LNCaP clone FGC (cell line): ENCODE measurements around the gene COMMD4.

ENCODE experiments used
- DNase-seq: peaks from one replicate; pipeline ENCODE4 v3.0.0-alpha.2; 2011; ENCODE audit warnings: low read depth
- H3K4me3 ChIP-seq: 2 replicates; pipeline ENCODE4 v1.5.1; 2011; ENCODE audit warnings: mild to moderate bottlenecking, low read depth, low read length, control low read depth
- TF ChIP-seq, protein P1 (sequence below): IDR thresholded peaks from 2 replicates; pipeline ENCODE4 v1.5.1; 2012; ENCODE audit warnings: mild to moderate bottlenecking; ENCODE audit not compliant: control insufficient read depth, insufficient read depth; ENCODE audit errors: extremely low read depth

Gene COMMD4

DNA sequence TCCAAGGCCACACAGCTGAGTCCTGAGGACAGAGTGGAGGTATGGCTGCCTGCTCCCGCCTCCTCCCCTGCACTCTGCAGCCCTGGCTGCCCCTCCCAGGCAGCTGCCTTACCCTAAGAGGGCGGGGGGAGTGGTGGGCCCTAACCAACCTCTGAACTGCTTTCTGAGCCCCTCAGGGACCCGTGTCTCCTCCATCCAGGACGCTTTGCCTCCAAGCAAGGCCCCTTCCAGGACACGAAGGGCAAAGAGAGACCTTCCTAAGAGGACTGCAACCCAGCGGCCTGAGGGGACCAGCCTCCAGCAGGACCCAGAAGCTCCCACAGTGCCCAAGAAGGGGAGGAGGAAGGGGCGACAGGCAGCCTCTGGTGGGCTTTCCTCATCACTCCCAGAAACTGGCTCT lies 18.6 kb downstream of the COMMD4 start:
- no peak overlapping the region for H3K4me3 ChIP-seq
- DNase-seq: no peak
- TF ChIP-seq, protein P1, sequence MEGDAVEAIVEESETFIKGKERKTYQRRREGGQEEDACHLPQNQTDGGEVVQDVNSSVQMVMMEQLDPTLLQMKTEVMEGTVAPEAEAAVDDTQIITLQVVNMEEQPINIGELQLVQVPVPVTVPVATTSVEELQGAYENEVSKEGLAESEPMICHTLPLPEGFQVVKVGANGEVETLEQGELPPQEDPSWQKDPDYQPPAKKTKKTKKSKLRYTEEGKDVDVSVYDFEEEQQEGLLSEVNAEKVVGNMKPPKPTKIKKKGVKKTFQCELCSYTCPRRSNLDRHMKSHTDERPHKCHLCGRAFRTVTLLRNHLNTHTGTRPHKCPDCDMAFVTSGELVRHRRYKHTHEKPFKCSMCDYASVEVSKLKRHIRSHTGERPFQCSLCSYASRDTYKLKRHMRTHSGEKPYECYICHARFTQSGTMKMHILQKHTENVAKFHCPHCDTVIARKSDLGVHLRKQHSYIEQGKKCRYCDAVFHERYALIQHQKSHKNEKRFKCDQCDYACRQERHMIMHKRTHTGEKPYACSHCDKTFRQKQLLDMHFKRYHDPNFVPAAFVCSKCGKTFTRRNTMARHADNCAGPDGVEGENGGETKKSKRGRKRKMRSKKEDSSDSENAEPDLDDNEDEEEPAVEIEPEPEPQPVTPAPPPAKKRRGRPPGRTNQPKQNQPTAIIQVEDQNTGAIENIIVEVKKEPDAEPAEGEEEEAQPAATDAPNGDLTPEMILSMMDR: no peak

DNA sequence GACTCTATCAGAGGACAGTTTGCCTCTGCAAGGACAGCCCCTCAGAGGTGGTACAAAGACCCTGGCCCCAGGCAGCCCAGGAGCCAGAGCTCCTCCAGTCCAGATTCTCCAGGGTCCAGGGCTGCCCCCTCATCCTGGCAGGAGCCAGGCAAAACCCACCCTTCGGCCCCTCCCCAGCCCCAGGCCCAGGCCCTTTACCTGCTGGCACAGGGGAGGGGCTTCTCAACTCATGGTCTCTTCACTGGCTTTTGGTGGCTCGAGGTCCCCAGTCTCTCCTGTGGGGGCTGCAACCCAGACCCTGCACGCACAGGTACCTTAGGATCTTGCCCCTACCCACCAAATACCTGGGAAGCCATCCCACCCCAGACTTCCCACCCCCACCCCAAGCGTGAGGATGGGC lies 19.5 kb downstream of the COMMD4 start:
- no peak overlapping the region for H3K4me3 ChIP-seq
- DNase-seq: no peak
- TF ChIP-seq, protein P1: no peak

- no peak overlapping the region for H3K4me3 ChIP-seq
- DNase-seq: no peak
- TF ChIP-seq, protein P1: no peak
Observed at GRCh38 chr15:75356006-75356405, 20.1 kb downstream of the COMMD4 start.

DNA sequence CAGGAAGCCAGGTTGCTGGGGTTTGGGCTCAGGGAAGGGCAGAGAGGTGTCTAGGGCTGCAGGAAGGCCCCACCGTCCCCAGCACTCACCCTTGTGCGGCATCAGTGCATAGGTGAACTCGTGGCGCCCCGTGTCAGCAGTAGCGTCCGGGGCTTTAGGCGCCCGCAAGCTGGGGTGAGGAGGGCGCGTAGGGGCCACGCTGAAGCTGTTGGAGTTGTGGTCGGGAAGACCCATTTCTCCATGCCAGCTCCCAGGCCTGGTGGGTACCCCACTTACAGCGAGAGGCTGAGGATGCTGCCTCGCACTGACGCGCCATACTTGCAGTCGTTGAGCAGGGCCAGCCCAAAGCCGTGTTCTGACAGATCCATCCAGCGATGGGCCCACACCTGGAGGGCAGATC lies 20.7 kb downstream of the COMMD4 start:
- TF ChIP-seq, protein P1: no peak
- no peak overlapping the region for H3K4me3 ChIP-seq
- no peak for DNase-seq

DNA sequence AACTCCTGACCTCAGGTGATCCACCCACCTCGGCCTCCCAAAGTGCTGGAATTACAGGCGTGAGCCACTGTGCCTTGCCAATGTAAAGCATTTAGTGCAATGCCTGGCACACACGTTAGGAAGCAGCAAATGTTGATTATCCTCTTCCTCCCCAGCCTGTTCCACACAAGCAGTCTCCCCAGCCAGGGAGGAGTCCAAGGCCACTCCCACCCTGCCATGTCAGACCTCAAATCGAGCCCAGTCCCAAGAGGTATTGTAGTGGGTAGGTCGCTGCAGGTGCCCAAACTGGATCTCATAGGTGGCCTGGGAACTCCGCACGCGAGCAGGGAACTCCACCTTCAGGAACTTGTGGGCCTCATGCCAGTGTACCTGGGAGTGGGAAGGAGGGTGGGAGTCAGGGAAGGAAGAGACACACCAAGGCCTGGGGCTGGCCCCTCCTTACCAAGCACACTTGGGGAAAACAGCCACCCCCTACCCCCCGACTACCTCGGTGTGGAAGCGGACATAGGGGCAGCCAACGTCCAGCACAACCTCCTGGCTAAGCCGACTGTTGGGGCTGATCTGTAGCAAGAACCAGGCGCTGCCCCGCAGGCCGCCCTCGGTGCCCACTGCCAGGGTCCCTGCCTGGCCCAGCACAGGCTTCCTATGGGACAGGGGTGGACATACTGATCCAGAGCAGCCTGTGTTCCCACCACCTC lies 22.3 kb downstream of the COMMD4 start:
- no peak overlapping the region for H3K4me3 ChIP-seq
- DNase-seq: no peak
- TF ChIP-seq, protein P1: no peak

DNA sequence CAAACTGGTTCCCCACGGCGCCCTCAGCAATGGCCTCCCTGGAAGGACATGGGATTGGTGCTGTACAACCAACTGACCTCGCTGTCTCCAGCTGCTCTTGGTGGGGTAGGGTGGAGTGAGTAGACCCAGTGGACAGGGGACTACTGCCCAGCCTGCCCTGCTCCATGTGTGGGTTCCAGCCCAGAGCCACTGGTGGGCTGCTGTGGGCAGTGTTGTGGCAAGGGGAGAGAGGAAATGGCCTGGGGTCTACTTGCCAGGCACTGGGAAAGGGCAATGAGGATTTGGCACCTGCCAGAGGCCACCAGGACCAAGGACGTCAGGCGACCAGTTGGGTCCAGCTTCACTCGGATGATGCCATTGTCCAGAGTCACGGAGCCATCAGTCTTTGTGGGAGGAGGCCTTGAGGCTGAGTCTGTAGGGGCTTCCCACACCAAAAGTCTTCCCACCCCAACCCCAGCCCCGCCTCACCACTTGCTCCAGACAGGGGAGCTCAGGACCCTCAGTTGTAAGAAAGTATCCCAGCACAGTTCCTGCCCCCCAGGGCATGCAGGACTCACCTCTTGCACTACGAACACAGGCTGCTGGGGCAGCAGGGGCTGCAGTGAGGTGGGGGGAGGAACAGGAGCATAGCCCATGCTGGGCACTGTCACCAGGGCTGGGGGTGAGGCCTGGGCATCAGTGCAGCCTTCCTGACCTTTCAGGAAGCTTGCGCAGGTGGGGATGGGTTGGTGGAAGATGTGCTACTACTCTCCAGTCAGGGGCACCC lies 23.1 kb downstream of the COMMD4 start:
- TF ChIP-seq, protein P1: no peak
- H3K4me3 ChIP-seq: no peak overlapping the region
- DNase-seq: no peak
